ENCODE data around the gene SLC51B. TPM values are rescaled to one million over a fixed set of nuclear protein-coding genes. Genes with fewer than 3 reads are reported as not detected.
A peak's percentile ranks its signal among the peaks of the same experiment; 100 is the strongest.

The SLC51B gene
- polyA plus RNA-seq, 3 donors: not detected

- H3K27ac ChIP-seq (ENCODE audit: low read depth in 1 of 2, low read length in 2 of 2): no peak overlapping the region
- peaks cover 0 to 8% of the 10 kb centered on the region in 2 donors for H3K9me3 ChIP-seq (replicated peaks in 1 of 2; ENCODE audit: control insufficient read depth in 1 of 2, insufficient read depth in 1 of 2, low read length in 2 of 2)
- no peaks in the 10 kb centered on the region for H4K20me1 ChIP-seq (ENCODE audit: insufficient read depth, low read length)
- H3K4me1 ChIP-seq (ENCODE audit: control insufficient read depth in 1 of 2, insufficient read depth in 2 of 2, low read length in 2 of 2): peaks cover 0 to 8% of the 10 kb centered on the region in 2 donors
- H3K4me3 ChIP-seq (replicated peaks in 1 of 3; ENCODE audit: low read depth in 2 of 3, low read length in 3 of 3): no peak overlapping the region
- TF ChIP-seq CTCF (IDR thresholded peaks at IDR 0.05): no peak
- no peak overlapping the region for H3K4me2 ChIP-seq (replicated peaks; ENCODE audit: extremely low read depth, low read length, poor library complexity, severe bottlenecking)
- no peak for DNase-seq
- H3K27me3 Mint-ChIP-seq (ENCODE audit: low read depth in 3 of 3): peaks cover 42 to 57% (median 56%) of the 10 kb centered on the region in 3 donors
- peak overlapping the region in 1 of 2 donors; percentile 63 for H3K4me3 Mint-ChIP-seq
- no peak overlapping the region for H3K9ac ChIP-seq (ENCODE audit: insufficient read depth, low read length, poor library complexity, severe bottlenecking)
- peaks cover 3% of the 10 kb centered on the region for H3K4me1 Mint-ChIP-seq
- no peak overlapping the region for H3K27ac Mint-ChIP-seq
- no peaks in the 10 kb centered on the region for H3K79me2 ChIP-seq (ENCODE audit: insufficient read depth, low read length)
- peaks cover 33 to 40% of the 10 kb centered on the region in 2 donors for H3K27me3 ChIP-seq (ENCODE audit: control insufficient read depth in 2 of 2, insufficient read depth in 2 of 2, low read length in 2 of 2)
- peaks cover 0 to 7% (median 0%) of the 10 kb centered on the region in 7 donors for H3K9me3 Mint-ChIP-seq
- H3K36me3 ChIP-seq (replicated peaks in 1 of 2; ENCODE audit: control insufficient read depth in 1 of 2, insufficient read depth in 2 of 2, low read length in 2 of 2): no peaks in the 10 kb centered on the region
- intact Hi-C loops (cut with micrococcal nuclease): no loop called here
- no peak overlapping the region for H2AFZ ChIP-seq (ENCODE audit: insufficient read depth, low read depth, low read length, poor library complexity, severe bottlenecking)
- peaks cover 0 to 4% of the 10 kb centered on the region in 2 donors for H3K36me3 Mint-ChIP-seq
- 100% methylated on average over 1 of the region's 3 CpGs for WGBS (ENCODE audit: insufficient coverage)
Measured at GRCh38 chr15:65068403-65068788, 23.2 kb downstream of the SLC51B start.

DNA sequence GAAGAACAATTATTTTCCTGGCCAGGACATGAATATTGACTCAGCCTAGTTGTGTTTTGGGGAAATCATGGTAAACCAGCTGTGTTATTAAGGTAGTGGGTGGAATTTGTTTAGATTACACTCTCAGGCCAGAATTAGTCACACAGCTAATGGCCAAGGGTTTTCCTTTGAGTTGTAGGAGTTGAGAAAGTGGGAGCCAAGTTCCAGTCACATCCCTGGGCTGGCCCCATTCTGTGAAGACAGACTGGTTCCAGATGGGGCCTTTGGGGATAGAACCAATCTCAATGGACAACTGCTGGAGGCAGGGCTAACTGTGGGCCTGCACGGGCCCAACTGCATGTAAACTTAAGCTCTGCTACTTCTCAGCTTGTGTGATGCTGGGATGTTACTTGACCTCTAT lies 24.0 kb downstream of the SLC51B start:
- H3K27ac ChIP-seq (ENCODE audit: low read depth in 1 of 2, low read length in 2 of 2): no peak overlapping the region
- H3K27ac Mint-ChIP-seq: no peak overlapping the region
- no peaks in the 10 kb centered on the region for H3K36me3 ChIP-seq (replicated peaks in 1 of 2; ENCODE audit: control insufficient read depth in 1 of 2, insufficient read depth in 2 of 2, low read length in 2 of 2)
- peaks cover 0 to 7% (median 0%) of the 10 kb centered on the region in 7 donors for H3K9me3 Mint-ChIP-seq
- no peak for TF ChIP-seq CTCF (IDR thresholded peaks at IDR 0.05)
- no CpG with 5 or more reads among the region's 1 CpG for WGBS (ENCODE audit: insufficient coverage)
- no peak overlapping the region for H3K4me3 ChIP-seq (replicated peaks in 1 of 3; ENCODE audit: low read depth in 2 of 3, low read length in 3 of 3)
- peaks cover 33 to 40% of the 10 kb centered on the region in 2 donors for H3K27me3 ChIP-seq (ENCODE audit: control insufficient read depth in 2 of 2, insufficient read depth in 2 of 2, low read length in 2 of 2)
- peaks cover 3% of the 10 kb centered on the region for H3K4me1 Mint-ChIP-seq
- H3K4me2 ChIP-seq (replicated peaks; ENCODE audit: extremely low read depth, low read length, poor library complexity, severe bottlenecking): no peak overlapping the region
- no peaks in the 10 kb centered on the region for H4K20me1 ChIP-seq (ENCODE audit: insufficient read depth, low read length)
- H3K4me3 Mint-ChIP-seq: no peak overlapping the region
- no peak overlapping the region for H3K9ac ChIP-seq (ENCODE audit: insufficient read depth, low read length, poor library complexity, severe bottlenecking)
- intact Hi-C loops (cut with micrococcal nuclease): no loop called here
- H3K4me1 ChIP-seq (ENCODE audit: control insufficient read depth in 1 of 2, insufficient read depth in 2 of 2, low read length in 2 of 2): peaks cover 0 to 8% of the 10 kb centered on the region in 2 donors
- DNase-seq: no peak
- peaks cover 0 to 4% of the 10 kb centered on the region in 2 donors for H3K36me3 Mint-ChIP-seq
- peaks cover 42 to 57% (median 54%) of the 10 kb centered on the region in 3 donors for H3K27me3 Mint-ChIP-seq (ENCODE audit: low read depth in 3 of 3)
- peaks cover 0 to 8% of the 10 kb centered on the region in 2 donors for H3K9me3 ChIP-seq (replicated peaks in 1 of 2; ENCODE audit: control insufficient read depth in 1 of 2, insufficient read depth in 1 of 2, low read length in 2 of 2)
- no peak overlapping the region for H2AFZ ChIP-seq (ENCODE audit: insufficient read depth, low read depth, low read length, poor library complexity, severe bottlenecking)
- H3K79me2 ChIP-seq (ENCODE audit: insufficient read depth, low read length): no peaks in the 10 kb centered on the region
